Psoas muscle (tissue), 8 donors: Measurements from ENCODE around the gene KIRREL3. TPM values are rescaled to one million over a fixed set of nuclear protein-coding genes. Genes with fewer than 3 reads are reported as not detected.

Source experiments
- ATAC-seq, 4 donors: fragments of 200-7000 bp; cut with Tn5 transposase; one replicate each; pipeline ENCODE4 v1.9.1; 2020; ENCODE audit warnings: moderate library complexity in 3 of 4, mild to moderate bottlenecking in 2 of 4
- DNase-seq, 2 donors: peaks; one replicate each; pipeline ENCODE4 v3.0.0-alpha.2; 2020
- H3K27ac ChIP-seq: fragments of 200-600 bp; one replicate; pipeline ENCODE4 v1.8.0; 2022
- H3K27me3 ChIP-seq, 3 donors: fragments of 200-600 bp in 1 of 3; one replicate each; pipeline versions ENCODE4 v1.6.1 to v1.8.0; 2013 to 2022; ENCODE audit warnings: low read length in 2 of 3, mild to moderate bottlenecking in 2 of 3, moderate library complexity in 1 of 3; ENCODE audit not compliant: insufficient read depth in 3 of 3
- H3K36me3 ChIP-seq, 2 donors: fragments of 200-600 bp in 1 of 2; one replicate each; pipeline versions ENCODE4 v1.6.1 to v1.8.0; 2013 to 2022; ENCODE audit warnings: low read depth in 1 of 2, mild to moderate bottlenecking in 1 of 2, moderate library complexity in 1 of 2; ENCODE audit not compliant: insufficient read depth in 1 of 2
- H3K4me1 ChIP-seq: fragments of 200-600 bp; one replicate; pipeline ENCODE4 v1.8.0; 2022
- H3K4me3 ChIP-seq: fragments of 200-600 bp; one replicate; pipeline ENCODE4 v1.8.0; 2022; ENCODE audit warnings: mild to moderate bottlenecking
- H3K9me3 ChIP-seq: fragments of 200-600 bp; one replicate; pipeline ENCODE4 v1.8.0; 2022
- CTCF ChIP-seq: fragments of 200-600 bp; IDR thresholded peaks from one replicate; pipeline ENCODE4 v1.8.0; 2022; ENCODE audit warnings: antibody characterized with exemption
- WGBS, 3 donors: extraction: QIAGEN DNeasy Blood & Tissue Kit; methylation state at CpG; one replicate each; pipeline versions ENCODE4 v1.1.6 to v1.1.7; 2013; 5-methylcytosine and 5-hydroxymethylcytosine counted together
- intact Hi-C, 2 donors: fragments of 100-400 bp; cut with DNase I; formaldehyde crosslinking; loops; one replicate each; pipeline versions ENCODE4 v1.11.0 to v1.14.2; 2022
- polyA plus RNA-seq, 3 donors: library from polyadenylated mRNA; stranded (reverse); fragments of 200-250 nt; gene quantifications; one replicate each; pipeline ENCODE4 v1.2.3, GENCODE V29; 2013
- total RNA-seq, 4 donors: library from RNA; stranded (reverse); fragmentation: NEBNext Ultra II Directional in 2 of 4; extraction: Animal tissue kit (Norgen Biotek cat#: 25700) in 2 of 4; gene quantifications; one replicate each; pipeline versions ENCODE4 v1.2.1 to v1.2.4, GENCODE V29; 2021 to 2023
- donor health status: healthy with polysubstance abuse.
- donor health status: DM: no; HTN: no; CAD: no; lungs with moderate emphysema.
- donor health status: Bipolar disorder and iron deficiency.
- donor health status: healthy.
- donor health status: DM: yes; HTN: yes; CAD: no.
- donor health status: DM: no; HTN: no; CAD: no.
- donor health status: DM: no; HTN: no; CAD: no.
- donor health status: DM: yes; HTN: yes; CAD: no.

The KIRREL3 gene
- total and polyA plus RNA-seq, 7 donors: 0.04 TPM; not detected in 6

GRCh38 chr11:126756855-126757254 is 243.7 kb downstream of the KIRREL3 start:
- no peak overlapping the region for H3K4me3 ChIP-seq
- H3K4me1 ChIP-seq: no peaks in the 10 kb centered on the region
- ATAC-seq: no peak
- H3K27me3 ChIP-seq: no peaks in the 10 kb centered on the region
- no peak for TF ChIP-seq CTCF
- H3K36me3 ChIP-seq: no peaks in the 10 kb centered on the region
- DNase-seq: no peak
- no peak overlapping the region for H3K27ac ChIP-seq
- no peaks in the 10 kb centered on the region for H3K9me3 ChIP-seq
- 32 to 45% (median 36%) methylated on average over 2 of the region's 2 CpGs for WGBS, 3 donors
- intact Hi-C loops: no loop called here

GRCh38 chr11:126756421-126756820 is 244.1 kb downstream of the KIRREL3 start:
- intact Hi-C loops: no loop called here
- H3K27me3 ChIP-seq: no peaks in the 10 kb centered on the region
- DNase-seq (no peak), ATAC-seq (no peak)
- H3K27ac ChIP-seq: no peak overlapping the region
- WGBS, 3 donors: 32 to 55% (median 46%) methylated on average over 2 of the region's 2 CpGs
- no peaks in the 10 kb centered on the region for H3K9me3 ChIP-seq
- no peaks in the 10 kb centered on the region for H3K36me3 ChIP-seq
- no peak for TF ChIP-seq CTCF
- H3K4me1 ChIP-seq: no peaks in the 10 kb centered on the region
- no peak overlapping the region for H3K4me3 ChIP-seq

- DNase-seq (no peak), ATAC-seq (no peak)
- Histone ChIP-seq H3K4me3 (no peak overlapping the region), H3K4me1 (no peaks in the 10 kb centered on the region), H3K27ac (no peak overlapping the region), H3K9me3 (no peaks in the 10 kb centered on the region), H3K27me3 (no peaks in the 10 kb centered on the region), H3K36me3 (no peaks in the 10 kb centered on the region)
- WGBS, 3 donors: 86 to 92% (median 90%) methylated on average over 4 of the region's 4 CpGs
- intact Hi-C loops: no loop called here
- TF ChIP-seq CTCF: no peak
Measured at GRCh38 chr11:126755526-126755925, 245.0 kb downstream of the KIRREL3 start.

- no peak for ATAC-seq
- WGBS, 3 donors: 83 to 90% (median 86%) methylated on average over 7 of the region's 7 CpGs
- Histone ChIP-seq H3K36me3 (no peaks in the 10 kb centered on the region), H3K4me3 (no peak overlapping the region), H3K4me1 (no peaks in the 10 kb centered on the region), H3K27ac (no peak overlapping the region), H3K9me3 (no peaks in the 10 kb centered on the region), H3K27me3 (no peaks in the 10 kb centered on the region)
- intact Hi-C loops: no loop called here
- TF ChIP-seq CTCF: no peak
- no peak for DNase-seq
Measured at GRCh38 chr11:126754591-126755426, 245.8 kb downstream of the KIRREL3 start.

- 78 to 88% (median 85%) methylated on average over 1 of the region's 1 CpG for WGBS, 3 donors
- no peaks in the 10 kb centered on the region for H3K27me3 ChIP-seq
- no peaks in the 10 kb centered on the region for H3K36me3 ChIP-seq
- no peak for TF ChIP-seq CTCF
- ATAC-seq (no peak), DNase-seq (no peak)
- intact Hi-C loops: no loop called here
- no peaks in the 10 kb centered on the region for H3K9me3 ChIP-seq
- no peak overlapping the region for H3K27ac ChIP-seq
- H3K4me1 ChIP-seq: no peaks in the 10 kb centered on the region
- H3K4me3 ChIP-seq: no peak overlapping the region
Measured at GRCh38 chr11:126753990-126754389, 246.6 kb downstream of the KIRREL3 start.
